Gastrocnemius medialis (tissue), 4 donors: ENCODE results near the gene MUC5B. TPM values are rescaled to one million over a fixed set of nuclear protein-coding genes. Genes with fewer than 3 reads are reported as not detected.

Experiments used
- ATAC-seq, 2 donors: fragments of 150-250 bp; one replicate each; pipeline ENCODE4 v1.9.1; 2016
- DNase-seq, 2 donors: peaks; one replicate each; pipeline ENCODE4 v3.0.0-alpha.2; 2019
- H3K27ac ChIP-seq, 4 donors: fragments of 200-600 bp; sonication (generic); 1 replicate in 1 of 4; 2 replicates in 3 of 4; pipeline ENCODE4 v1.5.1; 2016 to 2018; ENCODE audit warnings: mild to moderate bottlenecking in 2 of 4, moderate library complexity in 1 of 4
- H3K27me3 ChIP-seq, 3 donors: fragments of 200-600 bp; sonication (generic) in 2 of 3; 1 replicate in 1 of 3; 2 replicates in 2 of 3; pipeline versions ENCODE4 v1.5.1 to v1.6.0; 2016 to 2019; ENCODE audit warnings: mild to moderate bottlenecking in 1 of 3, moderate library complexity in 1 of 3
- H3K36me3 ChIP-seq, 2 donors: fragments of 200-600 bp; sonication (generic) in 1 of 2; one replicate each; pipeline ENCODE4 v1.5.1; 2017 to 2018
- H3K4me1 ChIP-seq, 2 donors: fragments of 200-600 bp; sonication (generic) in 1 of 2; one replicate each; pipeline ENCODE4 v1.5.1; 2016 to 2017; ENCODE audit warnings: mild to moderate bottlenecking in 2 of 2
- H3K4me3 ChIP-seq, 4 donors: fragments of 200-600 bp; sonication (generic) in 3 of 4; 1 replicate in 1 of 4; 2 replicates in 3 of 4; pipeline ENCODE4 v1.5.1; 2016 to 2019; ENCODE audit warnings: mild to moderate bottlenecking in 2 of 4
- H3K9me3 ChIP-seq, 3 donors: fragments of 200-600 bp; sonication (generic) in 2 of 3; 1 replicate in 1 of 3; 2 replicates in 2 of 3; pipeline ENCODE4 v1.5.1; 2016 to 2019
- CTCF ChIP-seq, 5 experiments: fragments of 450-650 bp in 3 of 5; fragments of 200-600 bp in 2 of 5; sonication (generic) in 2 of 5; IDR thresholded peaks in 4 of 5; conservative IDR thresholded peaks in 1 of 5; 1 replicate in 4 of 5; 2 replicates in 1 of 5; pipeline ENCODE4 v1.5.1; 2016 to 2019; ENCODE audit warnings: antibody characterized with exemption in 5 of 5, mild to moderate bottlenecking in 3 of 5, moderate library complexity in 3 of 5
- POLR2A ChIP-seq, 2 donors: fragments of 450-650 bp; IDR thresholded peaks; one replicate each; pipeline ENCODE4 v1.6.1; 2017; ENCODE audit warnings: antibody characterized with exemption in 2 of 2, mild to moderate bottlenecking in 2 of 2, moderate library complexity in 2 of 2
- in situ Hi-C, 4 donors: fragments of 200-750 bp; cut with MboI; loops; one replicate each; pipeline versions ENCODE4 v1.15.0 to v1.8.0; 2017; ENCODE audit warnings: low sequenced_read_pairs in 4 of 4
- intact Hi-C: fragments of 100-400 bp; cut with DNase I; formaldehyde crosslinking; loops from one replicate; pipeline ENCODE4 v1.15.1; 2023; ENCODE audit warnings: low total_unique reads
- total RNA-seq, 4 donors: library from RNA; depleted of rRNA; stranded (reverse); fragments of >200 nt; gene quantifications; one replicate each; pipeline versions ENCODE4 v1.1.0 to v1.2.3, GENCODE V29; 2016

The MUC5B gene
- total RNA-seq, 4 donors from 2014 or later: 0.17 TPM; not detected in 3

GRCh38 chr11:1267441-1268100 lies 44.7 kb downstream of the MUC5B start:
- Histone ChIP-seq H3K4me3 (no peak overlapping the region), H3K27me3 (no peaks in the 10 kb centered on the region), H3K9me3 (no peaks in the 10 kb centered on the region), H3K27ac (no peak overlapping the region), H3K4me1 (peaks cover 0 to 7% of the 10 kb centered on the region in 2 donors), H3K36me3 (no peaks in the 10 kb centered on the region)
- intact Hi-C loops: loop anchor here (5.0 to 10.0 kb wide), 2 partner anchors 117 to 910 kb away; partner anchors contain the start of gene BRSK2
- TF ChIP-seq CTCF (IDR thresholded peaks at IDR 0.05 in 4 of 5, conservative IDR thresholded peaks at IDR 0.05 in 1 of 5) (no peak), POLR2A (IDR thresholded peaks at IDR 0.05) (no peak)
- ATAC-seq: no peak
- no peak for DNase-seq
- in situ Hi-C loops: loop anchor here in 1 of 4 donors (25.0 kb wide), 1 partner anchor 245 kb away; no protein-coding TSS in a partner anchor

GRCh38 chr11:1269957-1270356 lies 47.1 kb downstream of the MUC5B start:
- H3K36me3 ChIP-seq: peaks cover 0 to 2% of the 10 kb centered on the region in 2 donors
- no peaks in the 10 kb centered on the region for H3K27me3 ChIP-seq
- H3K9me3 ChIP-seq: no peaks in the 10 kb centered on the region
- TF ChIP-seq POLR2A (IDR thresholded peaks at IDR 0.05) (no peak), CTCF (IDR thresholded peaks at IDR 0.05 in 4 of 5, conservative IDR thresholded peaks at IDR 0.05 in 1 of 5) (no peak)
- ATAC-seq (no peak), DNase-seq (no peak)
- no peak overlapping the region for H3K27ac ChIP-seq
- H3K4me1 ChIP-seq: no peaks in the 10 kb centered on the region
- in situ Hi-C loops: loop anchor here in 1 of 4 donors (25.0 kb wide), 1 partner anchor 242 kb away; no protein-coding TSS in a partner anchor
- no peak overlapping the region for H3K4me3 ChIP-seq
- intact Hi-C loops: loop anchor here (5.0 to 10.0 kb wide), 2 partner anchors 115 to 907 kb away; partner anchors contain the start of gene BRSK2

GRCh38 chr11:1270476-1270875 lies 47.6 kb downstream of the MUC5B start:
- no peaks in the 10 kb centered on the region for H3K4me1 ChIP-seq
- no peak for TF ChIP-seq POLR2A (IDR thresholded peaks at IDR 0.05)
- no peak for TF ChIP-seq CTCF (IDR thresholded peaks at IDR 0.05 in 4 of 5, conservative IDR thresholded peaks at IDR 0.05 in 1 of 5)
- in situ Hi-C loops (loop anchor here in 1 of 4 donors (25.0 kb wide), 1 partner anchor 242 kb away; no protein-coding TSS in a partner anchor), intact Hi-C loops (no loop called here)
- H3K36me3 ChIP-seq: peaks cover 0 to 7% of the 10 kb centered on the region in 2 donors
- H3K27ac ChIP-seq: no peak overlapping the region
- no peaks in the 10 kb centered on the region for H3K27me3 ChIP-seq
- no peak for ATAC-seq
- no peak for DNase-seq
- H3K4me3 ChIP-seq: no peak overlapping the region
- H3K9me3 ChIP-seq: no peaks in the 10 kb centered on the region

- DNase-seq (no peak), ATAC-seq (no peak)
- H3K36me3 ChIP-seq: peaks cover 0 to 11% of the 10 kb centered on the region in 2 donors
- H3K27me3 ChIP-seq: no peaks in the 10 kb centered on the region
- H3K4me3 ChIP-seq: no peak overlapping the region
- no peak overlapping the region for H3K27ac ChIP-seq
- TF ChIP-seq POLR2A (IDR thresholded peaks at IDR 0.05): no peak
- in situ Hi-C loops: loop anchor here in 1 of 4 donors (25.0 kb wide), 1 partner anchor 241 kb away; no protein-coding TSS in a partner anchor
- H3K9me3 ChIP-seq: no peaks in the 10 kb centered on the region
- intact Hi-C loops: no loop called here
- no peaks in the 10 kb centered on the region for H3K4me1 ChIP-seq
Measured at GRCh38 chr11:1271002-1271401, 48.1 kb downstream of the MUC5B start.

GRCh38 chr11:1271406-1271805 lies 48.5 kb downstream of the MUC5B start:
- intact Hi-C loops: no loop called here
- peaks cover 0 to 15% of the 10 kb centered on the region in 2 donors for H3K36me3 ChIP-seq
- no peak for TF ChIP-seq POLR2A (IDR thresholded peaks at IDR 0.05)
- TF ChIP-seq CTCF (IDR thresholded peaks at IDR 0.05 in 4 of 5, conservative IDR thresholded peaks at IDR 0.05 in 1 of 5): no peak
- H3K9me3 ChIP-seq: no peaks in the 10 kb centered on the region
- H3K4me1 ChIP-seq: no peaks in the 10 kb centered on the region
- H3K27ac ChIP-seq: no peak overlapping the region
- no peak for DNase-seq
- H3K4me3 ChIP-seq: no peak overlapping the region
- ATAC-seq: no peak
- no peaks in the 10 kb centered on the region for H3K27me3 ChIP-seq
- in situ Hi-C loops: loop anchor here in 1 of 4 donors (25.0 kb wide), 1 partner anchor 241 kb away; no protein-coding TSS in a partner anchor
